MM.1S (cell line): ENCODE measurements around the gene LIPJ.

Source experiments
- EZH2 ChIP-seq: fragments of 300-600 bp; sonication (generic); optimal IDR thresholded peaks from 2 replicates; pipeline ENCODE3; 2017; ENCODE audit warnings: low read depth, mild to moderate bottlenecking, antibody characterized with exemption, low read length, mixed read lengths
- TF ChIP-seq, protein P1 (sequence below): fragments of 300-600 bp; sonication (generic); IDR thresholded peaks from 2 replicates; pipeline ENCODE4 v1.5.1; 2016; ENCODE audit warnings: antibody characterized with exemption, low read length, mixed read lengths

- TF ChIP-seq EZH2, result no peak
- TF ChIP-seq, protein P1, sequence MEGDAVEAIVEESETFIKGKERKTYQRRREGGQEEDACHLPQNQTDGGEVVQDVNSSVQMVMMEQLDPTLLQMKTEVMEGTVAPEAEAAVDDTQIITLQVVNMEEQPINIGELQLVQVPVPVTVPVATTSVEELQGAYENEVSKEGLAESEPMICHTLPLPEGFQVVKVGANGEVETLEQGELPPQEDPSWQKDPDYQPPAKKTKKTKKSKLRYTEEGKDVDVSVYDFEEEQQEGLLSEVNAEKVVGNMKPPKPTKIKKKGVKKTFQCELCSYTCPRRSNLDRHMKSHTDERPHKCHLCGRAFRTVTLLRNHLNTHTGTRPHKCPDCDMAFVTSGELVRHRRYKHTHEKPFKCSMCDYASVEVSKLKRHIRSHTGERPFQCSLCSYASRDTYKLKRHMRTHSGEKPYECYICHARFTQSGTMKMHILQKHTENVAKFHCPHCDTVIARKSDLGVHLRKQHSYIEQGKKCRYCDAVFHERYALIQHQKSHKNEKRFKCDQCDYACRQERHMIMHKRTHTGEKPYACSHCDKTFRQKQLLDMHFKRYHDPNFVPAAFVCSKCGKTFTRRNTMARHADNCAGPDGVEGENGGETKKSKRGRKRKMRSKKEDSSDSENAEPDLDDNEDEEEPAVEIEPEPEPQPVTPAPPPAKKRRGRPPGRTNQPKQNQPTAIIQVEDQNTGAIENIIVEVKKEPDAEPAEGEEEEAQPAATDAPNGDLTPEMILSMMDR, result no peak
Observed at GRCh38 chr10:88544140-88544870, 42.3 kb upstream of the LIPJ start.
